ENCODE data around the gene KCTD20.

- TF ChIP-seq EZH2 (IDR thresholded peaks at IDR 0.05) = no peak
- TF ChIP-seq POLR2AphosphoS5 (IDR thresholded peaks at IDR 0.05; ENCODE audit: borderline replicate concordance, low read depth, low read length) = no peak
- TF ChIP-seq FOXP2 (optimal IDR thresholded peaks at IDR 0.05; ENCODE audit: control extremely low read depth, extremely low read length, insufficient read depth) = no peak
Observed at GRCh38 chr6:36524871-36525270, 82.1 kb downstream of the KCTD20 start.

Measured in SK-N-MC (cell line).